Thyroid gland (tissue), 4 donors: Measurements from ENCODE around the gene UNKL. TPM values are rescaled to one million over a fixed set of nuclear protein-coding genes. Genes with fewer than 3 reads are reported as not detected.

Experiments used
- DNase-seq, 2 donors: peaks; one replicate each; pipeline ENCODE4 v3.0.0-alpha.2; 2019
- H3K27ac ChIP-seq, 3 donors: fragments of 200-600 bp; sonication (generic); 1 replicate in 2 of 3; 2 replicates in 1 of 3; pipeline ENCODE4 v1.5.1; 2016 to 2019; ENCODE audit warnings: mild to moderate bottlenecking in 1 of 3, moderate library complexity in 1 of 3
- H3K27me3 ChIP-seq: fragments of 200-600 bp; sonication (generic); one replicate; pipeline ENCODE4 v1.5.1; 2019
- H3K36me3 ChIP-seq, 2 donors: fragments of 200-600 bp; sonication (generic); one replicate each; pipeline ENCODE4 v1.5.1; 2016 to 2019
- H3K4me1 ChIP-seq, 2 donors: fragments of 200-600 bp; sonication (generic); one replicate each; pipeline ENCODE4 v1.5.1; 2017 to 2019
- H3K4me3 ChIP-seq, 3 donors: fragments of 200-600 bp; sonication (generic); replicated peaks in 1 of 3; 1 replicate in 2 of 3; 2 replicates in 1 of 3; pipeline ENCODE4 v1.5.1; 2016; ENCODE audit warnings: mild to moderate bottlenecking in 1 of 3
- H3K9me3 ChIP-seq: fragments of 200-600 bp; sonication (generic); one replicate; pipeline ENCODE4 v1.5.1; 2017
- CTCF ChIP-seq, 6 experiments: fragments of 200-600 bp in 3 of 6; fragments of 450-650 bp in 3 of 6; sonication (generic) in 3 of 6; IDR thresholded peaks; one replicate each; pipeline ENCODE4 v1.5.1; 2016 to 2019; ENCODE audit warnings: antibody characterized with exemption in 6 of 6, mild to moderate bottlenecking in 2 of 6, inconsistent platforms in 1 of 6, moderate library complexity in 1 of 6
- POLR2A ChIP-seq, 2 donors: fragments of 450-650 bp; IDR thresholded peaks; one replicate each; pipeline ENCODE4 v1.6.1; 2017; ENCODE audit warnings: antibody characterized with exemption in 2 of 2, mild to moderate bottlenecking in 2 of 2, moderate library complexity in 1 of 2
- WGBS, 2 donors: methylation state at CpG; one replicate each; pipeline ENCODE4 v1.1.5; 2017; 5-methylcytosine and 5-hydroxymethylcytosine counted together
- intact Hi-C: fragments of 100-400 bp; cut with DNase I; formaldehyde crosslinking; loops from one replicate; pipeline ENCODE4 v1.15.1; 2023
- total RNA-seq, 4 donors: library from RNA; depleted of rRNA; stranded (reverse); fragments of >200 nt; gene quantifications; one replicate each; pipeline ENCODE4 v1.2.3, GENCODE V29; 2016

UNKL gene
- total RNA-seq, 4 donors from 2014 or later, result 26.2 to 46.9 (median 31.3) TPM

GRCh38 chr16:1394367-1394951 lies 20.0 kb downstream of the UNKL start:
- TF ChIP-seq POLR2A (IDR thresholded peaks at IDR 0.05) (no peak), CTCF (IDR thresholded peaks at IDR 0.05) (no peak)
- intact Hi-C loops, result no loop called here
- WGBS, 2 donors, result 91 to 93% methylated on average over 5 to 19 of the region's 19 CpGs

DNA sequence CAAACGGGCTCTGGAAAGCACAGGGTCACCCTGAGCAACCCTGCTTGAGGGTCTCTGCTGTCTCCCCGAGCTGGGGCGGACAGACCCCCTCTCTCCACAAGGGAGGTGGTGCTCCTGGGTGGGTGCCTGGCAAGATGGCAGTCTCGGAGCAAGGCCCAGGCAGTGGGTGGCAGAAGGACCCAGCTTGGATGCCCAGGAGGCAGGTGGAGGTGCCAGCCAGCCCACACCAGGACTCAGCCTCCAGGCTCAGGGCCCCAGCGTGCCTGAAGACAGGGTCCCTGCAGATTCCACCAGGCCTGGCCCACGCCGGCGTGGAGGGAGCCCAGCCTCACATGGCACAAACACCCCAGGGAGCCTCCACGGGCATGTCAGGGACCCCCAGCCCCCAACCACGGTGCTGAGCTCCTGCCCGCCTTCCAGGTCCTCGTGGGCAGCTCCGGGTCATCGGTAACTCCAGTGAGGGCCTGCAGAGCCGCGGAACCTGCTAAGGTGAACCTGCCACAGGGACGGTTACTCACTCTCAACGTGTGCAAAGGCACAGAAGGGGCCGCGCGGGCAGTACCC lies 20.8 kb downstream of the UNKL start:
- TF ChIP-seq POLR2A (IDR thresholded peaks at IDR 0.05) (no peak), CTCF (IDR thresholded peaks at IDR 0.05) (no peak)
- Histone ChIP-seq H3K36me3 (peaks cover 38 to 42% of the 10 kb centered on the region in 2 donors), H3K27ac (no peak overlapping the region), H3K27me3 (no peaks in the 10 kb centered on the region), H3K9me3 (no peaks in the 10 kb centered on the region), H3K4me1 (no peaks in the 10 kb centered on the region), H3K4me3 (no peak overlapping the region)
- intact Hi-C loops, result no loop called here
- 97 to 99% methylated on average over 13 to 17 of the region's 21 CpGs for WGBS, 2 donors
- no peak for DNase-seq

More at GRCh38 chr16:1394367-1394951, 20.0 kb downstream of the UNKL start:
- no peaks in the 10 kb centered on the region for H3K9me3 ChIP-seq
- no peak overlapping the region for H3K4me3 ChIP-seq
- H3K4me1 ChIP-seq, result no peaks in the 10 kb centered on the region
- peaks cover 38 to 44% of the 10 kb centered on the region in 2 donors for H3K36me3 ChIP-seq
- H3K27ac ChIP-seq, result no peak overlapping the region
- DNase-seq, result no peak
- H3K27me3 ChIP-seq, result no peaks in the 10 kb centered on the region

DNA sequence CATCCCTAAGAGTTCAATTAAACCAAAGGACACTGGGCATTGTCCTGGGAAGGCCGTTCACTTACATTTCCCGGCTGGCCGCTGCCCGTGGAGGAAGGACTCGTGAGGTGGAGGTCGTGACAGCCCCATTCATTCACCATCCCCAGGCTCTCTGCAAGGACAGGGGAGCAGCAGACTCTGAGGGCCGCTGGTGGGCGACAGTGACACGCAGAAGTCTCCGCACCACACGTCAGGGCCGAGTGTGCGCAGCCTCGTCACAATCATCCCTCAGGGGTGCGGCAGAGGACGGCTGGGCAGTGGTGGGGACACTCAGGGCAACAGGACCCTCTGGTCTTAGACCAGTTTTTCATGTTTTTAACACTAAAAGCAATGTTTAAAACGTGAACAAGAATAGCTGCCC lies 21.7 kb downstream of the UNKL start:
- Histone ChIP-seq H3K4me1 (no peaks in the 10 kb centered on the region), H3K27me3 (no peaks in the 10 kb centered on the region), H3K4me3 (no peak overlapping the region), H3K9me3 (no peaks in the 10 kb centered on the region), H3K36me3 (peaks cover 40 to 42% of the 10 kb centered on the region in 2 donors), H3K27ac (no peak overlapping the region)
- DNase-seq, result no peak
- no peak for TF ChIP-seq CTCF (IDR thresholded peaks at IDR 0.05)
- no peak for TF ChIP-seq POLR2A (IDR thresholded peaks at IDR 0.05)
- 93% methylated on average over 17 of the region's 17 CpGs for WGBS, 2 donors
- intact Hi-C loops, result no loop called here

DNA sequence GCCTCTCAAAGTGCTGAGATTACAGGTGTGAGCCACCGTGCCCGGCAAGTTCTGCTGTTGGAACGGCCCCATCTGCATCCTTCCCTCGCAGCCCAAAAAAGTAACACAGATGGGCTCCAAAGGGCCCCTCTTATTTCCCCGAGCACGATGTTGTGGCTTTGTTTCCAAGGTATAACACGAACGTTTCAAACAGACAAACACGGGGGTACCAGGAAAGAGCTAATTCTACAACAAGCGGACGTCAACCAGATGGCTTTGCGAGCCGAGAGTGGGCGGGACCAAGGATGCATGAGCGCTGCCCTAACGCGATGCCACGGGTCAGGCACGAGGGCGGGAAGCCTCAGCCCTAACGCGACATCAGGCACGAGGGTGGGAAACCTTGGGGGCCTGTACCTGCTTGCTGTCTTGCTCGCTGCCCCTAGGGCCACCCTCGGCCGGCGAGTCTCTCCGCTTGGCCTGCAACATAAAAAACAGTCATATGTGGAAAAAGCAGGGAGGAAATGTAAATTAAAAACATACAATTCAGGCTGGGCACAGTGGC lies 24.2 kb downstream of the UNKL start:
- TF ChIP-seq CTCF (IDR thresholded peaks at IDR 0.05) (no peak), POLR2A (IDR thresholded peaks at IDR 0.05) (no peak)
- no peak for DNase-seq
- 89% methylated on average over 28 of the region's 28 CpGs for WGBS, 2 donors
- H3K4me3 ChIP-seq, result no peak overlapping the region
- H3K27me3 ChIP-seq, result no peaks in the 10 kb centered on the region
- peaks cover 40 to 42% of the 10 kb centered on the region in 2 donors for H3K36me3 ChIP-seq
- no peak overlapping the region for H3K27ac ChIP-seq
- H3K9me3 ChIP-seq, result no peaks in the 10 kb centered on the region
- intact Hi-C loops, result no loop called here
- no peaks in the 10 kb centered on the region for H3K4me1 ChIP-seq

DNA sequence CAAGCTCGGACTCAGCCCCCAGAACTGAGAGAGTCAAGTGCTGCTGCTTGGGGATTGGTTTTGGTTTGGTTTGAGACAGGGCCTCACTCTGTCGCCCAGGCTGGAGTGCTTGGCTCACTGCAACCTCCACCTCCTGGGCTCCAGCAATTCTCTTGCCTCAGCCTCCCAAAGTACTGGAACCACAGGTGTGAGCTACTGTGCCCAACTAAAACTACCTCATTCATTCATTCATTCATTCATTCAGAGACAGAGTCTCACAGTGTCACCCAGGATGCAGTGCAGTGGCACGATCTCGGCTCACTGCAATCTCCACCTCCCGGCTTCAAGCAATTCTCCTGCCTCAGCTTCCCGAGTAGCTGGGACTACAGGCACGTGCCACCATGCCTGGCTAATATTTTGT lies 24.7 kb downstream of the UNKL start:
- Histone ChIP-seq H3K4me3 (no peak overlapping the region), H3K27me3 (no peaks in the 10 kb centered on the region), H3K36me3 (peaks cover 41 to 46% of the 10 kb centered on the region in 2 donors), H3K4me1 (no peaks in the 10 kb centered on the region), H3K27ac (no peak overlapping the region), H3K9me3 (no peaks in the 10 kb centered on the region)
- WGBS, 2 donors, result 94 to 96% methylated on average over 5 to 7 of the region's 7 CpGs
- TF ChIP-seq CTCF (IDR thresholded peaks at IDR 0.05) (no peak), POLR2A (IDR thresholded peaks at IDR 0.05) (no peak)
- DNase-seq, result no peak
- intact Hi-C loops, result no loop called here
